Sigmoid colon (tissue), 7 donors: ENCODE data around the gene C15orf61. TPM values are rescaled to one million over a fixed set of nuclear protein-coding genes. Genes with fewer than 3 reads are reported as not detected.
A peak's percentile ranks its signal among the peaks of the same experiment; 100 is the strongest.

ENCODE experiments used
- DNase-seq: peaks from one replicate; pipeline ENCODE4 v3.0.0-alpha.2; 2019
- H3K27ac ChIP-seq, 4 donors: fragments of 200-600 bp; sonication (generic); one replicate each; pipeline ENCODE4 v1.5.1; 2016 to 2019; ENCODE audit warnings: mild to moderate bottlenecking in 1 of 4
- H3K27me3 ChIP-seq, 3 donors: fragments of 200-600 bp; sonication (generic); one replicate each; pipeline ENCODE4 v1.5.1; 2019; ENCODE audit warnings: mild to moderate bottlenecking in 1 of 3
- H3K36me3 ChIP-seq, 4 donors: fragments of 200-600 bp; sonication (generic); one replicate each; pipeline ENCODE4 v1.5.1; 2016 to 2019
- H3K4me1 ChIP-seq, 4 donors: fragments of 200-600 bp; sonication (generic); one replicate each; pipeline ENCODE4 v1.5.1; 2017 to 2019
- H3K4me3 ChIP-seq, 4 donors: fragments of 200-600 bp; sonication (generic); one replicate each; pipeline ENCODE4 v1.5.1; 2017 to 2019; ENCODE audit warnings: mild to moderate bottlenecking in 2 of 4, moderate library complexity in 1 of 4
- H3K9me3 ChIP-seq, 4 donors: fragments of 200-600 bp in 3 of 4; sonication (generic) in 3 of 4; one replicate each; pipeline versions ENCODE4 v1.5.1 to v1.6.1; 2013 to 2019
- CTCF ChIP-seq, 4 experiments: fragments of 450-650 bp in 3 of 4; fragments of 200-600 bp in 1 of 4; IDR thresholded peaks; one replicate each; pipeline ENCODE4 v1.5.1; 2016 to 2019; ENCODE audit warnings: antibody characterized with exemption in 4 of 4, mild to moderate bottlenecking in 3 of 4, moderate library complexity in 2 of 4
- EP300 ChIP-seq, 4 donors: sonication (generic); formaldehyde crosslinking; IDR thresholded peaks; one replicate each; pipeline ENCODE4 v1.6.1; 2017; ENCODE audit warnings: antibody characterized with exemption in 4 of 4
- POLR2A ChIP-seq, 2 donors: fragments of 450-650 bp; IDR thresholded peaks; one replicate each; pipeline ENCODE4 v1.6.1; 2016; ENCODE audit warnings: antibody characterized with exemption in 2 of 2, mild to moderate bottlenecking in 2 of 2, moderate library complexity in 2 of 2
- POLR2AphosphoS5 ChIP-seq, 4 donors: sonication (generic); formaldehyde crosslinking; IDR thresholded peaks; one replicate each; pipeline ENCODE4 v1.6.1; 2017; ENCODE audit warnings: antibody characterized with exemption in 4 of 4
- WGBS, 2 donors: extraction: QIAGEN DNeasy Blood & Tissue Kit; methylation state at CpG; one replicate each; pipeline ENCODE4 v1.1.7; 2013; 5-methylcytosine and 5-hydroxymethylcytosine counted together
- intact Hi-C: fragments of 100-400 bp; cut with DNase I; formaldehyde crosslinking; loops from one replicate; pipeline ENCODE4 v1.15.1; 2023
- polyA plus RNA-seq, 3 donors: library from polyadenylated mRNA; stranded (reverse); fragments of 200-250 nt; gene quantifications; one replicate each; pipeline ENCODE4 v1.2.3, GENCODE V29; 2013
- total RNA-seq, 4 donors: library from RNA; depleted of rRNA; stranded (reverse); fragments of >200 nt; gene quantifications; one replicate each; pipeline ENCODE4 v1.1.0, GENCODE V29; 2016
- donor health status: healthy with polysubstance abuse.
- donor health status: Bipolar disorder and iron deficiency.
- donor health status: healthy.

Gene C15orf61
- total RNA-seq, result 1 to 10 TPM; 2.8 to 8.6 (median 5.7) TPM
- polyA plus RNA-seq, result 1 to 10 TPM; 1.8 to 4.9 (median 2.2) TPM

GRCh38 chr15:67521029-67521782 is at the start of gene C15orf61:
Gene C15orf61 (plus strand): TSS chr15:67521131. CDS start chr15:67521249, 118 bp downstream.
- Histone ChIP-seq H3K9me3 (no peaks in the 10 kb centered on the region), H3K27ac (peak within 1 kb of the TSS; percentile 92 to 98 (median 96)), H3K4me1 (peaks cover 0 to 27% (median 22%) of the 10 kb centered on the region in 4 donors), H3K36me3 (peaks cover 0 to 8% (median 0%) of the 10 kb centered on the region in 4 donors), H3K4me3 (peak within 1 kb of the TSS; percentile 65 to 86 (median 84)), H3K27me3 (no peaks in the 10 kb centered on the region)
- WGBS, 2 donors, result 0% methylated on average over 94 of the region's 94 CpGs
- TF ChIP-seq POLR2AphosphoS5 (IDR thresholded peaks at IDR 0.05) (peak in 3 of 4 donors; percentile 60 to 83 (median 83)), CTCF (IDR thresholded peaks at IDR 0.05) (no peak), EP300 (IDR thresholded peaks at IDR 0.05) (no peak), POLR2A (IDR thresholded peaks at IDR 0.05) (peak; percentile 28 to 42)
- intact Hi-C loops, result loop anchor here (1.0 to 10.0 kb wide), 4 partner anchors 21 to 711 kb away; partner anchors contain the start of genes AAGAB, IQCH and MAP2K5
- peak; percentile 92 for DNase-seq

GRCh38 chr15:67472957-67473356 is 48.0 kb upstream of the C15orf61 start:
- Histone ChIP-seq H3K36me3 (no peaks in the 10 kb centered on the region), H3K4me3 (no peak overlapping the region), H3K27ac (no peak overlapping the region), H3K9me3 (no peaks in the 10 kb centered on the region), H3K4me1 (peaks cover 0 to 9% (median 0%) of the 10 kb centered on the region in 4 donors), H3K27me3 (no peaks in the 10 kb centered on the region)
- TF ChIP-seq EP300 (IDR thresholded peaks at IDR 0.05) (no peak), POLR2A (IDR thresholded peaks at IDR 0.05) (no peak), CTCF (IDR thresholded peaks at IDR 0.05) (no peak), POLR2AphosphoS5 (IDR thresholded peaks at IDR 0.05) (no peak)
- 96 to 97% methylated on average over 1 of the region's 1 CpG for WGBS, 2 donors
- intact Hi-C loops, result no loop called here
- DNase-seq, result no peak

- Histone ChIP-seq H3K4me3 (no peak overlapping the region), H3K4me1 (no peaks in the 10 kb centered on the region)
- intact Hi-C loops, result no loop called here
These were observed 46.4 kb upstream of the C15orf61 start for GRCh38 chr15:67474405-67475110.

More at GRCh38 chr15:67474405-67475110, 46.4 kb upstream of the C15orf61 start:
- no peaks in the 10 kb centered on the region for H3K9me3 ChIP-seq
- no peaks in the 10 kb centered on the region for H3K27me3 ChIP-seq
- WGBS, 2 donors, result 85 to 87% methylated on average over 5 of the region's 5 CpGs
- no peak overlapping the region for H3K27ac ChIP-seq
- no peak for DNase-seq
- H3K36me3 ChIP-seq, result no peaks in the 10 kb centered on the region
- TF ChIP-seq POLR2AphosphoS5 (IDR thresholded peaks at IDR 0.05) (no peak), EP300 (IDR thresholded peaks at IDR 0.05) (no peak), CTCF (IDR thresholded peaks at IDR 0.05) (no peak), POLR2A (IDR thresholded peaks at IDR 0.05) (no peak)
